Muscle layer of colon (tissue), 2 donors: Measurements from ENCODE around the gene NDFIP1.

ENCODE experiments used
- H3K27ac ChIP-seq: one replicate; pipeline ENCODE4 v1.7.0; 2013; ENCODE audit warnings: low read depth, mild to moderate bottlenecking, low read length, moderate library complexity
- H3K27me3 ChIP-seq, 2 donors: one replicate each; pipeline ENCODE4 v1.7.0; 2013; ENCODE audit warnings: low read length in 2 of 2, mild to moderate bottlenecking in 2 of 2; ENCODE audit not compliant: insufficient read depth in 2 of 2, control insufficient read depth in 1 of 2
- H3K36me3 ChIP-seq: one replicate; pipeline ENCODE4 v1.7.0; 2013; ENCODE audit warnings: mild to moderate bottlenecking, low read length; ENCODE audit not compliant: insufficient read depth
- H3K4me1 ChIP-seq: one replicate; pipeline ENCODE4 v1.7.0; 2013; ENCODE audit warnings: mild to moderate bottlenecking, low read length; ENCODE audit not compliant: insufficient read depth
- H3K4me3 ChIP-seq, 2 donors: one replicate each; pipeline ENCODE4 v1.7.0; 2013; ENCODE audit warnings: low read length in 2 of 2, low read depth in 1 of 2, mild to moderate bottlenecking in 1 of 2, moderate library complexity in 1 of 2
- H3K9ac ChIP-seq: one replicate; pipeline ENCODE4 v1.7.0; 2013; ENCODE audit warnings: low read length
- H3K9me3 ChIP-seq: one replicate; pipeline ENCODE4 v1.7.0; 2013; ENCODE audit warnings: mild to moderate bottlenecking, low read length
- donor health status: abdominal sarcoma.
- donor health status: Adenocarcinoma of cecum.

Gene NDFIP1

DNA sequence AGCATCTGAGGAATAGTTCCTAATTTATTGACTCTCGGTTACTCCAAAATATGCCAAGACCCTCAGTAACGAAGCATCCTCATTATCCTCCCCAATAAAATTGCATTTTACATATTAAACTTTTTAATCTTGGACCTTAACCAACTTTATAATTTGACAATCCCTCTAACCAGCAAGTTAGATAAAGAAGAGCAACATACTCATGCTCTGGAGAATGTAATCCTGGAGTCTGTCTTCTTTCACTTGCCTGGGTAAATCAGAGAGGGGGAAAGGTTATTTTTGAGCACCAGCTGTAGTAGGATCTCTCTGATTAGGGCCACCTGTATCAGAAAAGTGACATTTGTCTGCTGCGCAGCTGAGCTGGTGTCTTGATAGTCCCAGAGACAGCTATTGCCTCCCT lies 59.8 kb downstream of the NDFIP1 start:
- H3K27me3 ChIP-seq, result no peaks in the 10 kb centered on the region
- no peak overlapping the region for H3K9ac ChIP-seq
- no peaks in the 10 kb centered on the region for H3K4me1 ChIP-seq
- no peaks in the 10 kb centered on the region for H3K9me3 ChIP-seq
- no peak overlapping the region for H3K27ac ChIP-seq
- H3K36me3 ChIP-seq, result no peaks in the 10 kb centered on the region
- no peak overlapping the region for H3K4me3 ChIP-seq

DNA sequence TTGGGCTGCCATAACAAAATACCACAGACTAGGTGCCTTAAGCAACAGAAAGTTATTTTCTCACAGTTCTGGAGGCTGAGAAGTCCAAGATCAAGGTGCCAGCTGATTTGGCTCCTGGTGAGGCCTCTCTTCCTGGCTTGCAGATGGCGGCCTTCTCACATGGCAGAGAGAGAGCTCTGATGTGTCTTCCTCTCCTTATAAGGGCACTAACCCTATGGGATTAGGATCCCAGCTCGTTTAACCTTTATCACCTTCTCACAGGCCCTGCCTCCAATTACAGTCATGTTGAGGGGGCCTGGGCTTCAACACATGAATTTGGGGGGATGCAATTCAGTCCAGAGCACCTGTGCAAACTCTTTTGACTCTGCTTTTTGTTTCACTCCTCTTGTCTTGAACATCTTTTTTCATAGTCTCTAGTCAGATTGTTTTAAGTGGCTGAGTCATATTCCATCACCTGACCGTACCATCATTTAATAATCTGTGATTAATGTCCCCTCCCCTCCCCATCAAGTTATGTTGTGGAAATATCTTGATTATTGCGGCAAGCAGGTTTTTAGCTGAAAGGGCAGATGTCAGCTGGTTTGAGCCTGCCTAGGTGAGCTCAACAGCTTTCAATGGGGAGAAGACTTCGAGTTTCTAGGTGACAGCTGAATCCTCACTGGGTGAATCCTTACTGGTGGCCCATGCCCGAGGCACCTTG lies 61.8 kb downstream of the NDFIP1 start:
- Histone ChIP-seq H3K9ac (no peak overlapping the region), H3K9me3 (no peaks in the 10 kb centered on the region), H3K27me3 (no peaks in the 10 kb centered on the region), H3K4me3 (no peak overlapping the region), H3K36me3 (no peaks in the 10 kb centered on the region), H3K27ac (no peak overlapping the region), H3K4me1 (no peaks in the 10 kb centered on the region)

DNA sequence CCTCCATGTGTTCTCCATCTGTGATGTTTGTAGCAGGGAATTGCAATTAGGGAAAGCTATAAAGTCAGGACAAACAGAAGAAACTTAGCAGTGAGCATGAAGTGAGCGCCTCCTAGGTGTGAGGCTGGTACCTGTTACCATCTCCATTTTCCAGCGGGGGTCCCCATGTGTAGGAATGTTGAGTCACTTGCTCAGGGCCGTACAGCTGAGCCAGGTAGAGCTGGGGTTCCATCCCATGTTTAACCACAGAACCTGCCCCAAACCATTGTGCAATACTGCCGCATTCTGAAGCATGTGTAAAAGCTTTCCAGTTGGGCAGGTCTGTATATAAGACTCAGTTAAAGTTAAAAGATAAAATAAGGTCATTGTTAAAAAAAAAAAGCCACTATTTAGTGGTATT lies 62.7 kb downstream of the NDFIP1 start:
- Histone ChIP-seq H3K27me3 (no peaks in the 10 kb centered on the region), H3K36me3 (no peaks in the 10 kb centered on the region), H3K9ac (no peak overlapping the region), H3K27ac (no peak overlapping the region), H3K4me1 (no peaks in the 10 kb centered on the region), H3K4me3 (no peak overlapping the region), H3K9me3 (no peaks in the 10 kb centered on the region)

DNA sequence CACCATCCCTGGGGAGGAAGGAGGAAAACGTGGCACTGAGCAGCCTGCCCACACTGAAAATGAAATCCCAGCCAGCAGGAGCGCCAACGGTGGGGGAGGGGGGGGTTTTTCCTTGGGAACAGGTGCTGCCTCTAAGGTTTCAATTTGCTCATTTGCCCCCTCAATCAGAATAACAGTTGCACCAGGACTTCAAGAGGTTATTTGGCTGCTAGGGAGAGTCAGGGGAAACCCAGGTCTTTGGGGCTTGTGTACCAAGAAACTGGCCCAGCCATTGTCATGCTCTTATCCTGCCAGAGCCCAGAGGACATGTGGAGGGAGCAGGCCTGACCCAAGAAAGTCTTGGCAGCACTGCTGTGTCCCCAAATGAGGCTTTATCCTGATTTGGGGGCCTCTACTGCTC lies 66.5 kb downstream of the NDFIP1 start:
- Histone ChIP-seq H3K36me3 (no peaks in the 10 kb centered on the region), H3K4me3 (no peak overlapping the region), H3K9me3 (no peaks in the 10 kb centered on the region), H3K9ac (no peak overlapping the region), H3K27me3 (no peaks in the 10 kb centered on the region), H3K4me1 (no peaks in the 10 kb centered on the region), H3K27ac (no peak overlapping the region)

DNA sequence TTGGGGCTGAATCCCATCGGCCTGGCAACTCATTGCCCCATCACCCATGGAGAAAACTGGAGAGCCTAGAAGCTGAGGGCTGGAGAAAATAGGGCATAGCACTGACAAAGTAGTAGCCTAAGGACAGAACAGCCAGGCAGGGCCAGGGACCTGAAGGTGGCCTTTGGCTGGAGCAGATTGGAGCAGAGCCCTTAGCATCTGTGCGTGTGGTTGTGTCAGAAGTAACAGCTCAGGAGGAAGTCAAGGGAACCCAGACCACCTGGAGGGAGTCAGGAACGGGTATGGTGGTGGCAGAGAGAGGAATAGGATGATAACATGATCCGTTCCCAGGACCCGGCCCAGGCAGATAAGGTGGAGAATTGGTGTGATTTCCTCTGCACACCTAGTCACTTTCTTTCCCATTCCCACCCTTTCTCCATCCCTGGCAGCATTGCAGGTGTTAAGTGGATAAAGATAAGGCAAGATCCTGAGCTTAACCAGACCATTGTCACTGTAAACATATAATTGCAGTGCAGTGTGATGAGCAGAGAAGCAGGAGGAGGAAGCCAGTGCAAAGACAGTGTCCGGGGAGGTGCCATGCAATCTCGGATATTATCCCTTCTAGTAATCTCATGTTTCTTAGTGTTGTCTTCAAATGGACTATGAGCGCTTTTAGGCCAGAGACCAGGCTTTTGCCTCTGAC lies 67.0 kb downstream of the NDFIP1 start:
- Histone ChIP-seq H3K9ac (no peak overlapping the region), H3K4me1 (no peaks in the 10 kb centered on the region)

DNA sequence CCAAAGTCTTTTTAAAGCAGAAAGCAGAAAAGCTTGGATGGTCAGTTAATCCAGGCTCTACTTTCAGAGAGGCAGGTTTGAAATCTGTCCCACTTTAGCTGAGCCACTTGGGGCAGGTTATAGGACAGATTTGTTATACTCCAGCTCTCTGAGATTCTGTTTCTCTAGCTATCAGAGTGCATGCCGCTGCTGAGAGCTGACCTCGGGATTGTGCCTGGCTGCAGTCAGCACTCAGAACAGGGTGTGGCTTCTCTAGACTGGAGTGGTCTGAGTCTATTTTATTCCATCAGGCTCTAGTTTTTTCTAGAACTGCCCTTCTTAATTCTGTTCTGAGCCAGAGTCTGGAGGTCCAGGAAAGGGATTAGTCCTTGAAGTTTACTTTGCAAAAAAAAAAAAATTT lies 67.7 kb downstream of the NDFIP1 start:
- Histone ChIP-seq H3K4me1 (no peaks in the 10 kb centered on the region), H3K9me3 (no peaks in the 10 kb centered on the region), H3K27me3 (no peaks in the 10 kb centered on the region), H3K27ac (no peak overlapping the region), H3K36me3 (no peaks in the 10 kb centered on the region), H3K4me3 (no peak overlapping the region), H3K9ac (no peak overlapping the region)

More for the DNA sequence above, 67.0 kb downstream of the NDFIP1 start:
- H3K27me3 ChIP-seq, result no peaks in the 10 kb centered on the region
- H3K4me3 ChIP-seq, result no peak overlapping the region
- H3K9me3 ChIP-seq, result no peaks in the 10 kb centered on the region
- H3K36me3 ChIP-seq, result no peaks in the 10 kb centered on the region
- no peak overlapping the region for H3K27ac ChIP-seq

DNA sequence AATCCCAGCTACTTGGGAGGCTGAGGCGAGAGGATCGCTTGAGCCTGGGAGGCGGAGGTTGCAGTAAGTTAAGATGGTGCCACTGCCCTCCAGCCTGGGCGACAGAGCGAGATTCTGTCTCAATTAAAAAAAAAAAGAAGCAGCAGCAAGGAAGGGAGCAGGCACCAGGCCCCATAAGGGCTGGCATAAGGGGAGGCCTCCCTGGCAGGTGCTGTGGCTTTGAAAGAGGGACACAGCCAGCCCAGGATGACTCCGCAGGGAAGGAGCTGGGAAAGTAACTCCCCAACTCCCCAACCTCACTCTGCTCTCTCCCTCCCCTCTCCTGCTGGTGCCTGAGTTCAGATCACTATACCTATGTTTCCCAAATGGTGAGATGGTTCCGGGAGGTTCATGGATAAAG lies 70.1 kb downstream of the NDFIP1 start:
- H3K9me3 ChIP-seq, result no peaks in the 10 kb centered on the region
- no peaks in the 10 kb centered on the region for H3K36me3 ChIP-seq
- H3K9ac ChIP-seq, result no peak overlapping the region
- no peaks in the 10 kb centered on the region for H3K4me1 ChIP-seq
- no peak overlapping the region for H3K4me3 ChIP-seq
- H3K27me3 ChIP-seq, result no peaks in the 10 kb centered on the region
- H3K27ac ChIP-seq, result no peak overlapping the region

DNA sequence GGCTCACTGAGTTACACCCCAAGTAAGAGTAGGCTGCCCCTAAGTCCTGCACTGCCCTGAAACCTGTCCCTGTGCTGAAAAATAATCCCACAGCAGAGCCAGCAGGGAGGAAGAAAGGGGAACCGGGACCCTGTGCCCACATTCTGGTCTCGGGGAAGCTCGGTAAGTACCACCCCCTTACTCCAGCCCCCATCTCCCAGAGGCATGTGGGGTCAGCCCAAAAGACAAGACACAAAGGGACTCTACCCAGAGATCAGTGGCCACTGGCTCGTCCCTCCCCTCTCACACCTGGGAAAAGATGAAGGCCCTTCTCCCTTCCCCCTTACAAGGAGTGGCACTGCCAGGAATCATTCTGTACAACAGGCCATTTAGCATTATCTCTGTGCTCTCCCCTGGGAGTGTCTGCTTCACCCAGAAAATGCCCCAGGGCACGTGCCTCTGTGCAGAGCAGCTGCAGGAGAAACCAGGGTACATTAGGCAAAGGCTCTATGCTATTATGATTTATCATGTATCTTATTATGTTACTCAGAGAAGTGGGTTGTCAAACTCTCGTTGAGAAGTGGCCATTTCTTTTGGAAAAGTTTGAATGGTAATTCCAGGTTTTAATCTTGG lies 71.3 kb downstream of the NDFIP1 start:
- H3K9me3 ChIP-seq, result no peaks in the 10 kb centered on the region
- H3K27ac ChIP-seq, result no peak overlapping the region
- no peaks in the 10 kb centered on the region for H3K4me1 ChIP-seq
- no peaks in the 10 kb centered on the region for H3K36me3 ChIP-seq
- H3K27me3 ChIP-seq, result no peaks in the 10 kb centered on the region
- H3K9ac ChIP-seq, result no peak overlapping the region
- no peak overlapping the region for H3K4me3 ChIP-seq

DNA sequence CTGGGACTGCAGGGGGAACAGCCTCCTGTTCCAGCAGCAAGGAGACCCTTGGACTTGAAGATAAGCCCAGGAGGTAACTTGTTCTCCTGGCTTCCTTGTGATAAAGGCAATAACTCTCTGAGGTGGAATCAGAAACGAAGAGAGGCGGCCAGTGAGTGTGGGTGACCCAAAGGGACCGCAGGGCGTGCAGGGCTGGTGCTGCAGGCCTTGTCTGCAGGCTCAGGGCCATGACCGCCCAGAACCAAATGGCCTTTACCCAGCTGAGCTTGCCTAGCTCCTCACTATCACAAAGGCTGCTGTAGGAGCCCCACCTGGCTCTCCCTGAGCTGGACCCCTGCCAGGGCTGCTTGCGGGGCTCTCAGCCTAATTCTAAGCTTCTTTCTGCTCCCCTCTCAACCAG lies 72.5 kb downstream of the NDFIP1 start:
- Histone ChIP-seq H3K4me3 (no peak overlapping the region), H3K9me3 (no peaks in the 10 kb centered on the region), H3K4me1 (no peaks in the 10 kb centered on the region), H3K27me3 (no peaks in the 10 kb centered on the region), H3K9ac (no peak overlapping the region), H3K36me3 (no peaks in the 10 kb centered on the region), H3K27ac (no peak overlapping the region)

DNA sequence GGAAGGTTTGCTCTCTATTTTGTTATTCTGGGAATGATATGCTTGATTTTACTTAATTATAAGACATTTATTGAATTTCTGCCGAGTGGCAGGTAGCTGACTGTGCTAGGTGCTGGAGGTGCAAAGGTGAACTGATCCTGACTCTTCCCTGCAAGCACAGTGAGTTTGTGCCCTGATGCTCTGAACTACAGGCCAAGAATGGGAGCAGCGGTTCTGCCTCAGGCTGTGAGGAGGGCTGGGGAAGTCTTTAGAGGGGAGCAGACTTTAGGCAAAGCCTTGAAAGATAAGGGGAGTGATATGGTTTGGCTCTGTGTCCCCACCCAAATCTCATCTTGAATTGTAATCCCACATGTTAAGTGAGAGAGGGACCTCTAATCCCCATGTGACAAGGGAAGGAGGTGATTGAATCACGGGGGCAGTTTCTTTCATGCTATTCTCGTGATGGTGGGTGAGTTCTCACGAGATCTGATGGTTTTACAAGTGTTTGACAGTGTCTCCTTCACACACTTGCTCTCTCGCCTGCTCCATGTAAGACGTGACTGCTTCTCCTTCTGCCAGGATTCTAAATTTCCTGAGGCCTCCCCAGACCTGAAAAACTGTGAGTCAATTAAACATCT lies 73.1 kb downstream of the NDFIP1 start:
- no peak overlapping the region for H3K9ac ChIP-seq
- H3K36me3 ChIP-seq, result no peaks in the 10 kb centered on the region
- H3K4me3 ChIP-seq, result no peak overlapping the region
- no peaks in the 10 kb centered on the region for H3K27me3 ChIP-seq
- no peak overlapping the region for H3K27ac ChIP-seq
- H3K4me1 ChIP-seq, result no peaks in the 10 kb centered on the region
- no peaks in the 10 kb centered on the region for H3K9me3 ChIP-seq

DNA sequence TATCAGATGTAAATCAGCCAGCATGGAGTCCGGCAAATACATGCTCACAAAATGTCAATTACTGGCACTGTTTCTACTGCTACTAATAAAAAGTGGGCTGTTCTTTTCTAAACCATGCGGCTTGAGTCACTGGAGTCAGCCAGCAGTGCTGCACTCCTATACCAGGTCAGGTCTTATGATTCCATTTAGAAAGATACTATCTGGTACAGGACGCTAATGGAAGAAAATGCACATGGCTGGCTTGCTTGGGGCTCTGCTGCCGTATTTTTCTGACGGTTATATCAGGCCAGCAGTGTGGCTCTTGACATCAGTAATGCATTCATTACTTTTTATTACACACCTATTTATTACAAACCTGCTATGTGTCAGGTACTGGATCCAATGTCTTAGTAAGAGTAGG lies 74.3 kb downstream of the NDFIP1 start:
- no peaks in the 10 kb centered on the region for H3K9me3 ChIP-seq

More for the DNA sequence above, 74.3 kb downstream of the NDFIP1 start:
- H3K27ac ChIP-seq, result no peak overlapping the region
- no peaks in the 10 kb centered on the region for H3K4me1 ChIP-seq
- no peak overlapping the region for H3K9ac ChIP-seq
- no peaks in the 10 kb centered on the region for H3K27me3 ChIP-seq
- no peaks in the 10 kb centered on the region for H3K36me3 ChIP-seq
- no peak overlapping the region for H3K4me3 ChIP-seq
